ENCODE measurements around the gene PRR16. TPM values are rescaled to one million over a fixed set of nuclear protein-coding genes. Genes with fewer than 3 reads are reported as not detected.

The PRR16 gene
- total RNA-seq, 1 experiment from 2014 or later: not detected

- H3K27me3 ChIP-seq (ENCODE audit: control insufficient read depth, insufficient read depth, low read length): no peaks in the 10 kb centered on the region
- no peak for DNase-seq (ENCODE audit: low read depth, low spot score)
- in situ Hi-C loops (cut with HindIII; ENCODE audit: low pct_unique_long_range_greater_than_20kb, low sequenced_read_pairs): no loop called here
- H3K9me3 ChIP-seq (ENCODE audit: control insufficient read depth, insufficient read depth, low read depth, low read length): no peaks in the 10 kb centered on the region
- BruUV-seq (replicated peaks): no TSS peak
- H3K36me3 ChIP-seq (ENCODE audit: control insufficient read depth, insufficient read depth, low read length): no peaks in the 10 kb centered on the region
- POLR2A ChIA-PET: no interaction called here
- ATAC-seq: no peak
- TF ChIP-seq CTCF (IDR thresholded peaks at IDR 0.05) (no peak), REST (IDR thresholded peaks at IDR 0.05; ENCODE audit: insufficient read depth in 1 of 2, low read depth in 2 of 2, low read length in 1 of 2) (no peak), TCF7L2 (IDR thresholded peaks at IDR 0.05; ENCODE audit: low read depth, low read length) (no peak), SIN3A (IDR thresholded peaks at IDR 0.05; ENCODE audit: borderline replicate concordance, insufficient read depth, low read depth, low read length) (no peak), POLR2AphosphoS5 (IDR thresholded peaks at IDR 0.05; ENCODE audit: low read depth, low read length) (no peak)
- H3K4me1 ChIP-seq (ENCODE audit: control insufficient read depth, insufficient read depth, low read length): no peaks in the 10 kb centered on the region
- CTCF ChIA-PET: no interaction called here
- H3K4me3 ChIP-seq (ENCODE audit: low read depth in 2 of 2, low read length in 2 of 2): no peak overlapping the region
- intact Hi-C loops (cut with micrococcal nuclease; ENCODE audit: unreplicated experiment): no loop called here
- H3K27ac ChIP-seq (ENCODE audit: low read length): no peak overlapping the region
These were observed 86.3 kb downstream of the PRR16 start for GRCh38 chr5:120550358-120550757.

- no peak for ATAC-seq
- no TSS peak for BruUV-seq (replicated peaks)
- Histone ChIP-seq H3K27me3 (ENCODE audit: control insufficient read depth, insufficient read depth, low read length) (no peaks in the 10 kb centered on the region), H3K9me3 (ENCODE audit: control insufficient read depth, insufficient read depth, low read depth, low read length) (no peaks in the 10 kb centered on the region), H3K4me1 (ENCODE audit: control insufficient read depth, insufficient read depth, low read length) (no peaks in the 10 kb centered on the region), H3K36me3 (ENCODE audit: control insufficient read depth, insufficient read depth, low read length) (no peaks in the 10 kb centered on the region), H3K27ac (ENCODE audit: low read length) (no peak overlapping the region), H3K4me3 (ENCODE audit: low read depth in 2 of 2, low read length in 2 of 2) (no peak overlapping the region)
- POLR2A ChIA-PET: no interaction called here
- TF ChIP-seq CTCF (IDR thresholded peaks at IDR 0.05) (no peak), REST (IDR thresholded peaks at IDR 0.05; ENCODE audit: insufficient read depth in 1 of 2, low read depth in 2 of 2, low read length in 1 of 2) (no peak), POLR2AphosphoS5 (IDR thresholded peaks at IDR 0.05; ENCODE audit: low read depth, low read length) (no peak), SIN3A (IDR thresholded peaks at IDR 0.05; ENCODE audit: borderline replicate concordance, insufficient read depth, low read depth, low read length) (no peak), TCF7L2 (IDR thresholded peaks at IDR 0.05; ENCODE audit: low read depth, low read length) (no peak)
- intact Hi-C loops (cut with micrococcal nuclease; ENCODE audit: unreplicated experiment) (no loop called here), in situ Hi-C loops (cut with HindIII; ENCODE audit: low pct_unique_long_range_greater_than_20kb, low sequenced_read_pairs) (no loop called here)
- CTCF ChIA-PET: no interaction called here
- DNase-seq (ENCODE audit: low read depth, low spot score): no peak
These were observed 88.5 kb downstream of the PRR16 start for GRCh38 chr5:120552638-120553037.

Measured in Panc1 (cell line).